CMK (cell line): ENCODE results near the gene CRKL.

Source experiments
- DNase-seq: peaks from one replicate; pipeline ENCODE4 v3.0.0-alpha.2; 2010; ENCODE audit warnings: low read depth

Gene CRKL

GRCh38 chr22:20983081-20983771, 66.0 kb downstream of the CRKL start:
- no peak for DNase-seq

- no peak for DNase-seq
These were observed 68.5 kb downstream of the CRKL start for GRCh38 chr22:20985720-20986119.

GRCh38 chr22:20986365-20986764, 69.2 kb downstream of the CRKL start:
- DNase-seq: no peak

GRCh38 chr22:20987375-20987774, 70.2 kb downstream of the CRKL start:
- DNase-seq: no peak

GRCh38 chr22:20988573-20989322, 71.5 kb downstream of the CRKL start:
- DNase-seq: no peak

GRCh38 chr22:20989323-20990138, 72.3 kb downstream of the CRKL start:
- no peak for DNase-seq

- DNase-seq: no peak
These were observed 73.3 kb downstream of the CRKL start for GRCh38 chr22:20990184-20991180.

- DNase-seq: no peak
These were observed 74.2 kb downstream of the CRKL start for GRCh38 chr22:20991252-20992055.

GRCh38 chr22:20992056-20992442, 74.8 kb downstream of the CRKL start:
- no peak for DNase-seq

- no peak for DNase-seq
These were observed 75.5 kb downstream of the CRKL start for GRCh38 chr22:20992456-20993303.

- DNase-seq: no peak
These were observed 76.3 kb downstream of the CRKL start for GRCh38 chr22:20993304-20994127.

- no peak for DNase-seq
These were observed 77.1 kb downstream of the CRKL start for GRCh38 chr22:20994128-20994901.

- DNase-seq: no peak
These were observed 77.7 kb downstream of the CRKL start for GRCh38 chr22:20994902-20995241.

- no peak for DNase-seq
These were observed 78.3 kb downstream of the CRKL start for GRCh38 chr22:20995329-20996030.

GRCh38 chr22:20996031-20996410, 78.8 kb downstream of the CRKL start:
- DNase-seq: no peak

- DNase-seq: no peak
These were observed 79.7 kb downstream of the CRKL start for GRCh38 chr22:20996598-20997535.
